ENCODE results near the gene CPSF4L. TPM values are rescaled to one million over a fixed set of nuclear protein-coding genes. Genes with fewer than 3 reads are reported as not detected.

The CPSF4L gene
- total and polyA plus RNA-seq, 2 of the 13 experiments (the other 11 are each of a cell fraction or from before 2014, with no cell fraction given), result 0.73 to 1.6 TPM

GRCh38 chr17:73231395-73231794 is 30.3 kb downstream of the CPSF4L start:
- WGBS (ENCODE audit: low lambda C conversion rate), result 0% methylated on average over 20 of the region's 20 CpGs
- Histone ChIP-seq H3K27me3 (ENCODE audit: control insufficient read depth in 1 of 2, insufficient read depth in 2 of 2, low read length in 2 of 2) (peaks cover 0 to 4% of the 10 kb centered on the region in 2 experiments; a peak in 1 of 5 replicates), H3K4me2 (ENCODE audit: low read depth, low read length) (peak overlapping the region; percentile 88), H3K4me1 (ENCODE audit: insufficient read depth, low read length) (peaks cover 61% of the 10 kb centered on the region), H3K36me3 (replicated peaks in 1 of 2; ENCODE audit: control insufficient read depth in 1 of 2, insufficient read depth in 2 of 2, low read length in 2 of 2) (peaks cover 4 to 13% of the 10 kb centered on the region in 2 experiments), H3K9me3 (ENCODE audit: low read length) (no peaks in the 10 kb centered on the region), H3K79me2 (ENCODE audit: insufficient read depth, low read length) (peaks cover 71% of the 10 kb centered on the region), H2AFZ (ENCODE audit: low read length) (no peak overlapping the region), H4K20me1 (ENCODE audit: insufficient read depth, low read length) (no peaks in the 10 kb centered on the region), H3K4me3 (replicated peaks in 1 of 3; ENCODE audit: insufficient read depth in 1 of 3, low read depth in 2 of 3, low read length in 3 of 3) (peak overlapping the region; percentile 97 to 98 (median 97)), H3K9ac (ENCODE audit: insufficient read depth, low read depth, low read length) (peak overlapping the region; percentile 78), H3K27ac (ENCODE audit: extremely low read length, insufficient read depth, low read length) (peak overlapping the region; percentile 77)
- FAIRE-seq (no peak), ATAC-seq (peak; percentile 6; the same call in 2 of the 3 replicates), DNase-seq (ENCODE audit: low spot score) (no peak)
- BruUV-seq (replicated peaks), result no TSS peak
- intact Hi-C loops (cut with micrococcal nuclease; ENCODE audit: unreplicated experiment) (loop anchor here (2.0 kb wide), 1 partner anchor 31 kb away; no protein-coding TSS in a partner anchor), in situ Hi-C loops (cut with HindIII; ENCODE audit: extremely low pct_ligation_motif_present, low pct_unique_long_range_greater_than_20kb) (loop anchor here (5.0 kb wide), 1 partner anchor 39 kb away; the partner anchor contains the start of gene COG1)
- CTCF ChIA-PET (ENCODE audit: low intra/inter-chr PET ratio, low total read pairs), result interaction anchor here (1.5 kb wide), 1 partner anchor 504 kb away, joined by 3 read pairs; no protein-coding TSS in a partner anchor
- POLR2A ChIA-PET, result interaction anchor here (0.5 to 3.2 kb wide), 11 partner anchors 9 to 184 kb away, joined by 4 to 47 read pairs (median 6); partner anchors contain the start of genes COG1 and CPSF4L
- TF ChIP-seq ZKSCAN8 (CRISPR knock-in tag; IDR thresholded peaks at IDR 0.05; ENCODE audit: borderline replicate concordance) (no peak), ZBTB20 (CRISPR knock-in tag; IDR thresholded peaks at IDR 0.05; ENCODE audit: borderline replicate concordance, low read depth) (no peak), ZSCAN31 (CRISPR knock-in tag; IDR thresholded peaks at IDR 0.05; ENCODE audit: low read depth) (no peak), PTBP1 (IDR thresholded peaks at IDR 0.05; ENCODE audit: low read depth, low read length, poor library complexity, severe bottlenecking) (peak; percentile 3), MIXL1 (CRISPR knock-in tag; IDR thresholded peaks at IDR 0.05) (0 out of 2 replicates have a peak, but pooled peaks have one; percentile 8), NONO (IDR thresholded peaks at IDR 0.05) (no peak), NONO (CRISPR knock-in tag; conservative IDR thresholded peaks at IDR 0.05) (no peak), CHD2 (IDR thresholded peaks at IDR 0.05; ENCODE audit: low read depth, low read length) (peak; percentile 75), ZBTB7A (CRISPR knock-in tag; IDR thresholded peaks at IDR 0.05) (no peak), ZNF709 (CRISPR knock-in tag; IDR thresholded peaks at IDR 0.05) (no peak), ZNF431 (CRISPR knock-in tag; IDR thresholded peaks at IDR 0.05; ENCODE audit: borderline replicate concordance, low read depth) (no peak), MAX (IDR thresholded peaks at IDR 0.05) (0 out of 2 replicates have a peak, but pooled peaks have one; percentile 8), ZNF780A (CRISPR knock-in tag; IDR thresholded peaks at IDR 0.05) (no peak), ZFP37 (CRISPR knock-in tag; IDR thresholded peaks at IDR 0.05; ENCODE audit: borderline replicate concordance) (no peak), DR1 (CRISPR knock-in tag; IDR thresholded peaks at IDR 0.05) (no peak), ZNF136 (CRISPR knock-in tag; IDR thresholded peaks at IDR 0.05; ENCODE audit: low read depth) (no peak), GFI1 (CRISPR knock-in tag; IDR thresholded peaks at IDR 0.05; ENCODE audit: borderline replicate concordance) (0 out of 2 replicates have a peak, but pooled peaks have one; percentile 29), TRIM24 (CRISPR knock-in tag; IDR thresholded peaks at IDR 0.05) (no peak), ZNF570 (CRISPR knock-in tag; IDR thresholded peaks at IDR 0.05; ENCODE audit: borderline replicate concordance) (no peak), AGO2 (optimal IDR thresholded peaks at IDR 0.05; ENCODE audit: low read depth, low read length) (no peak), HNF4G (IDR thresholded peaks at IDR 0.05; ENCODE audit: borderline replicate concordance, low read depth, low read length) (no peak), HNF4G (CRISPR knock-in tag; IDR thresholded peaks at IDR 0.05; ENCODE audit: borderline replicate concordance, low read depth) (no peak), GTF3A (CRISPR knock-in tag; conservative IDR thresholded peaks at IDR 0.05) (no peak), BRF2 (CRISPR knock-in tag; IDR thresholded peaks at IDR 0.05) (no peak), ZNF44 (CRISPR knock-in tag; IDR thresholded peaks at IDR 0.05) (no peak), SAFB2 (CRISPR knock-in tag; IDR thresholded peaks at IDR 0.05; ENCODE audit: borderline replicate concordance, low read depth) (no peak)

Measured in HepG2 (cell line).